Gastroesophageal sphincter (tissue), 4 donors: ENCODE measurements around the gene ACTR1A. TPM values are rescaled to one million over a fixed set of nuclear protein-coding genes. Genes with fewer than 3 reads are reported as not detected.
"Not testable (repeated sequence)": the region's sequence is repeated elsewhere in the genome, so short reads cannot be mapped to it uniquely, and the experiment has no call there.

Source experiments
- ATAC-seq: fragments of 150-250 bp; one replicate; pipeline ENCODE4 v1.9.1; 2016; ENCODE audit warnings: mild to moderate bottlenecking, moderate library complexity
- H3K27ac ChIP-seq, 4 donors: fragments of 200-600 bp; sonication (generic) in 3 of 4; 1 replicate in 3 of 4; 2 replicates in 1 of 4; pipeline ENCODE4 v1.5.1; 2016 to 2019
- H3K27me3 ChIP-seq: fragments of 200-600 bp; sonication (generic); one replicate; pipeline ENCODE4 v1.5.1; 2019
- H3K36me3 ChIP-seq, 2 donors: fragments of 200-600 bp; sonication (generic); one replicate each; pipeline ENCODE4 v1.5.1; 2019; ENCODE audit warnings: control low read depth in 1 of 2
- H3K4me1 ChIP-seq, 3 donors: fragments of 200-600 bp; sonication (generic); 1 replicate in 2 of 3; 2 replicates in 1 of 3; pipeline ENCODE4 v1.5.1; 2016 to 2019; ENCODE audit warnings: control low read depth in 2 of 3
- H3K4me3 ChIP-seq, 2 donors: fragments of 200-600 bp; sonication (generic); one replicate each; pipeline ENCODE4 v1.5.1; 2019; ENCODE audit warnings: mild to moderate bottlenecking in 1 of 2, moderate library complexity in 1 of 2
- H3K9me3 ChIP-seq, 3 donors: fragments of 200-600 bp; sonication (generic); one replicate each; pipeline ENCODE4 v1.5.1; 2017 to 2019; ENCODE audit warnings: control low read depth in 2 of 3
- CTCF ChIP-seq, 4 experiments: fragments of 200-600 bp in 2 of 4; fragments of 450-650 bp in 2 of 4; sonication (generic) in 1 of 4; IDR thresholded peaks; one replicate each; pipeline ENCODE4 v1.5.1; 2017 to 2019; ENCODE audit warnings: antibody characterized with exemption in 4 of 4, mild to moderate bottlenecking in 2 of 4, moderate library complexity in 2 of 4
- EP300 ChIP-seq: sonication (generic); formaldehyde crosslinking; IDR thresholded peaks from one replicate; pipeline ENCODE4 v1.6.1; 2017; ENCODE audit warnings: antibody characterized with exemption, mild to moderate bottlenecking
- POLR2A ChIP-seq, 2 donors: fragments of 450-650 bp; IDR thresholded peaks; one replicate each; pipeline ENCODE4 v1.6.1; 2017; ENCODE audit warnings: antibody characterized with exemption in 2 of 2, mild to moderate bottlenecking in 2 of 2, moderate library complexity in 1 of 2
- POLR2AphosphoS5 ChIP-seq: sonication (generic); formaldehyde crosslinking; IDR thresholded peaks from one replicate; pipeline ENCODE4 v1.6.1; 2017; ENCODE audit warnings: antibody characterized with exemption
- WGBS, 2 donors: methylation state at CpG; one replicate each; pipeline ENCODE4 v1.1.5; 2018; ENCODE audit warnings: low coverage in 1 of 2; 5-methylcytosine and 5-hydroxymethylcytosine counted together
- total RNA-seq, 4 donors: library from RNA; depleted of rRNA; stranded (reverse); fragments of >200 nt; gene quantifications; one replicate each; pipeline ENCODE4 v1.1.0, GENCODE V29; 2016

ACTR1A gene
- total RNA-seq, 4 donors from 2014 or later = 157 to 221 (median 179) TPM

GRCh38 chr10:102537948-102538347, 35.4 kb upstream of the ACTR1A start:
- Histone ChIP-seq H3K27me3 (no peaks in the 10 kb centered on the region), H3K4me1 (peaks cover 0 to 4% (median 0%) of the 10 kb centered on the region in 3 donors), H3K9me3 (no peaks in the 10 kb centered on the region), H3K27ac (no peak overlapping the region), H3K36me3 (no peaks in the 10 kb centered on the region), H3K4me3 (no peak overlapping the region)
- TF ChIP-seq CTCF (IDR thresholded peaks at IDR 0.05) = no peak
- no peak for TF ChIP-seq POLR2A (IDR thresholded peaks at IDR 0.05)
- no peak for TF ChIP-seq EP300
- TF ChIP-seq POLR2AphosphoS5 = no peak
- ATAC-seq = no peak
- WGBS, 2 donors = 91 to 97% methylated on average over 1 to 2 of the region's 2 CpGs

DNA sequence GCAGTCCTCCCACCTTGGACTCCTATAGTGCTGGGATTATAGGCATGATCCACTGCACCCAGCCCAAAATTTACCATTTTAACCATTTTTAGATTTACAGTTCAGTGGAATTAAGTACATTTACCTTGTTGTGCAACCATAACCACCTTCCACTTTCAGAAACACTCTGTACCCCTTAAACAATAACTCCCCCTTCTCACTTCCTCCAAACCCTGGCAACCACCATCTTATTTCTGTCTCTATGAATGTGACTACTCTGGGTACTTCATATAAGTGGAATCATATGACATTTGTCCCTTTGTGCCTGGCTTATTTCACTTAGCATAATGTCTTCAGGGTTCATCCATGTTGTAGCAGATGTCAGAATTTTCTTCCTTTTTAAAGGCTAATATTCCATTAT, 34.9 kb upstream of the ACTR1A start:
- Histone ChIP-seq H3K36me3 (peaks cover 0 to 3% of the 10 kb centered on the region in 2 donors), H3K9me3 (no peaks in the 10 kb centered on the region), H3K27ac (no peak overlapping the region), H3K4me3 (no peak overlapping the region), H3K4me1 (peaks cover 0 to 4% (median 0%) of the 10 kb centered on the region in 3 donors), H3K27me3 (no peaks in the 10 kb centered on the region)
- no peak for TF ChIP-seq POLR2A (IDR thresholded peaks at IDR 0.05)
- TF ChIP-seq CTCF (IDR thresholded peaks at IDR 0.05) = no peak
- TF ChIP-seq POLR2AphosphoS5 = no peak
- TF ChIP-seq EP300 = no peak
- ATAC-seq = no peak

- WGBS, 2 donors = 96 to 100% methylated on average over 2 to 6 of the region's 7 CpGs
- Histone ChIP-seq H3K4me1 (peaks cover 0 to 4% (median 0%) of the 10 kb centered on the region in 3 donors), H3K27me3 (no peaks in the 10 kb centered on the region), H3K36me3 (peaks cover 0 to 6% of the 10 kb centered on the region in 2 donors), H3K9me3 (no peaks in the 10 kb centered on the region), H3K4me3 (no peak overlapping the region), H3K27ac (no peak overlapping the region)
- no peak for ATAC-seq
- TF ChIP-seq POLR2AphosphoS5 (no peak), POLR2A (IDR thresholded peaks at IDR 0.05) (no peak), EP300 (no peak), CTCF (IDR thresholded peaks at IDR 0.05) (no peak)
Measured at GRCh38 chr10:102535481-102536147, 33.1 kb upstream of the ACTR1A start.

DNA sequence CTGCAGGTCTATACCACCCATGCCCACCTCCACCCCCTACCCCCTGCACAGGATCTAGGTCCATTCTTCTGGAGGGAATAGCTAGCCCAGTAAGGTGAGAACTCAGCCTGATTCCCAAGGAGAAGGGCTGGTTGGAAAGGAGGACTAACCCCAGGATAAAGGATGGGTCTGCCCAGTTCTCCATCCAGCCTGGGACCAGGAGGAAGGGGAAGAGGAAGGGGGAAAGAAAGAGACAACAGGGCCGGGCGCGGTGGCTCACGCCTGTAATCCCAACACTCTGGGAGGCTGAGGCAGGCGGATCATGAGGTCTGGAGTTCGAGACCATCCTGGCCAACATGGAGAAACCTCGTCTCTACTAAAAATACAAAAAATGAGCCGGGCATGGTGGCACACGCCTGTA, 32.5 kb upstream of the ACTR1A start:
- H3K27me3 ChIP-seq, H3K9me3 ChIP-seq, ATAC-seq, H3K27ac ChIP-seq, H3K4me1 ChIP-seq, H3K36me3 ChIP-seq, H3K4me3 ChIP-seq: not testable (repeated sequence)
- WGBS, 2 donors = 98 to 100% methylated on average over 2 to 9 of the region's 9 CpGs

DNA sequence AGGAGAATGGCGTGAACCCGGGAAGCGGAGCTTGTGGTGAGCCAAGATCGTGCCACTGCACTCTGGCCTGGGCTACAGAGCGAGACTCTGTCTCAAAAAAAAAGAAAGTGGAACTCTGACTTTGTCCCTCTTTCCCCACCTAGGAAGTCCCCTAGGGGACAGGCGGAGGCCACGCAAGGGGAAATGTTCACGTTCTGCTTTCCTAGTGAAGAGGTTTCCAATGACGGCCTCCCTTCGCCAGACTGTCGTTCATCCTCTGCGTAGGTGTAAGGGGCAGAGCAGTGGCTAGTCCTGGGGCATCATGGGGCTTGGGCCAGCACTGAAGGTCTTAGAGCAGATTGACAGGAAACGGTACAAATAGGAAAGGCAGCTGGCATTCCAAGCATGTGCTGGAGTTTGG, 31.8 kb upstream of the ACTR1A start:
- Histone ChIP-seq H3K4me3 (no peak overlapping the region), H3K27ac (no peak overlapping the region), H3K9me3 (no peaks in the 10 kb centered on the region), H3K4me1 (no peaks in the 10 kb centered on the region), H3K36me3 (peaks cover 0 to 6% of the 10 kb centered on the region in 2 donors), H3K27me3 (no peaks in the 10 kb centered on the region)
- WGBS, 2 donors = 96% methylated on average over 5 of the region's 13 CpGs; no CpG with 5 or more reads in 1 of the 2 donors
- no peak for TF ChIP-seq EP300
- no peak for TF ChIP-seq CTCF (IDR thresholded peaks at IDR 0.05)
- TF ChIP-seq POLR2AphosphoS5 = no peak
- TF ChIP-seq POLR2A (IDR thresholded peaks at IDR 0.05) = no peak
- no peak for ATAC-seq
